HG03060 (cell line): ENCODE results near the gene RBPMS2.

Experiments
- ATAC-seq: cut with Tn5 transposase; IDR thresholded peaks from one replicate; pipeline ENCODE4 v1.9.1; 2021; ENCODE audit warnings: low read depth, moderate number of reproducible peaks; ENCODE audit not compliant: unreplicated experiment

The RBPMS2 gene

DNA sequence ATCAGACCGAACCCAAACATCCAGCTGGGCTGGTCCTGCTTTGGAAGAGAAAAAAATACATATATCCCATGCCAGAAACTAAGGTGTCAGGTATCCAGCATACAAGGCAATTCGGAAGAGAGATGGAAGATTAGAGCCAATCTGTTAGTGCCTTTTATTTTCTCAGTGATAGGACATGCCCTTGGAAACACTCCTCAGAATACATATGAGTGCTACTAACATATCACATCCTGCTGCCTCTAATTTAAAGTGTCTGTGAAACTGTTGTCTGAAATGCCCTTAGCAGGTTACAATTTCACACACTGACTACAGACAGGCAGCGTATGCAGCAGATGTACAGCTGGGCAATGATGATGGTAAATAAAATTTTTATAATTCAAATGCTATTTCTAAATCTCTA lies 78.9 kb downstream of the RBPMS2 start:
- ATAC-seq: no peak

DNA sequence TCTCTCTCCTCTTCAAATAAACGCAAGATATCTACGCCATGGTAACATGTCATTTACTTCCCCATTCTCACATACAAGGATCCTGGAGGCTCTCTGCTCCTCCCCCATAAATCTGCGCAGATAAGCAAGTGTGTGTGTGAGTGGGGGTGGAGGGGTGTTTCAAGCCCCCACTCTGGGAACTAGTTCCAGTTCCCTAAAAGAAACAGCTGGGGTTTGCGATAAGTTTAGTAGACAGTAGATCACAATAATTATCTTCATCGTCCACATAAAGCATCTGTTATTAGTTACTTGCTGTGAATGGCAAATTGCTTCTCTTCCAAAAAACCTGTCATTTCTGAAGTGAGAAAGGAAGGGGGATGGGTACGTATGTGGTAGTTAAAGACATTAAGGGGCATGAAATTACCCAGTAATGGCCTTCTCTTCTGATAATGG lies 79.8 kb downstream of the RBPMS2 start:
- no peak for ATAC-seq

DNA sequence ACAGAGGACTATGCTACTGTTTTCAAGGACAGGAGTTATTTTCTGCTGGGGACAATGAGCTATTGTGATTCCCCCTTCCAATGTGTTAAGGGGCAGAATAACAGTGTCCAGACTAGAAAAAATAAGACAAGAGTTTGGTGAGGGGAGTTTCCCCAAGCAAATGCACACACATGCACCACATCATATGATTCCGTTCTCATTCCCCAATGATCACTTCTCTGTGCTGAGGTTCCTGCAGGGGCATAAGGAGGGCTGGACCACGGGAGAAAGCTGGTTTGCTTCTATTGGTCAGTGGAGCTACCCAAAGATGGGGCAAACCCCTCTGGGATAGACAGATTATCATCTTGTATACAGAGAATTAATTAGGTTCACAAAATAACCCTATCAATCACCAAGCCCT lies 80.6 kb downstream of the RBPMS2 start:
- no peak for ATAC-seq

DNA sequence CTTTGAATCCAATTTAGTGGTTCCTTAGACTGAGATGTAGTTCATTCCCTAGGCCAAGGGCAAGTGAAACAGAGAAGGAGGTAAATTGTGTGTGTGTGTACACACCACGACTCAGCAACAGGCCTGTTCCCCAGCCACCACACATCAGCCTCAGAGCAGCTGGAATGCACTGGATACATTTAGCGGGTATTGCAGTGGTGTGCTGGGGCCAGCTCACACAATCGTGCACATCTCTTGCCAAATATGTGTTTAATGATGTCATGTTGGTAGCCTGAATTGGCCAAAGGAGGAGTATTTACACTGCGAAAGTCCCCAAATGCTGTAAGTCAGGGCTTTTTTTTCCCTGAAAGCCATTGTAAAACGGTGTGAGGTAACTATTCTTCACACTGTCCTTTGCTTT lies 82.3 kb downstream of the RBPMS2 start:
- ATAC-seq: no peak

DNA sequence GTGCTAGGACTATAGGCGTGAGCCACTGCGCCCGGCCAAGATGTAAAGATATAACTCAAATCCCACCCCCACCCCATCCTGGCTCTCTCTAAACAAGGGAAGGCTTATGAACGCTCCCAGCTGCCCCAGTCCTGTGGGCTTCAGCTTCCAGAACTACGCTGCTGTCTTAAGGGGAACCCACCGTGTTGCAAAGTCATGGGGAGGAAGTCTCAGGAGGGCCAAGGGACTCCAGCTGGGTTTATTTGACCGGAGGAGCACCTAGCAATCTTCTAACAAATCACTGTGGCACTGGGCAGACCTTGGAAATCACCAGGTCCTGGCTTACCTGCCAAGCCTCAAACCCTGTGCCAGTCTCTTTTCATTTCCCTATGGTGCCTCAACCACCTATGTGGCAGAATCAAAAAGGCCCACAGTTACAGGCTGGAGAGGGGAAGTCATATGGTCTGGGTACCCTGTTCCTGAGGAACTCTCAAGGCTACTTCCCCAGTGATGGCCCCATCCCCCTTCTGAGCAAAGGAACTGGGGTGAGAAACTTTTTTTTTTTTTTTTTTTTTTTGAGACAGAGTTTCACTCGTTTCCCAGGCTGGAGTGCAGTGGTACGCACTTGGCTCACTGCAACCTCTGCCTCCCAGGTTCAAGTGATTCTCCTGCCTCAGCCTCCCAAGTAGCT lies 83.4 kb downstream of the RBPMS2 start:
- no peak for ATAC-seq

DNA sequence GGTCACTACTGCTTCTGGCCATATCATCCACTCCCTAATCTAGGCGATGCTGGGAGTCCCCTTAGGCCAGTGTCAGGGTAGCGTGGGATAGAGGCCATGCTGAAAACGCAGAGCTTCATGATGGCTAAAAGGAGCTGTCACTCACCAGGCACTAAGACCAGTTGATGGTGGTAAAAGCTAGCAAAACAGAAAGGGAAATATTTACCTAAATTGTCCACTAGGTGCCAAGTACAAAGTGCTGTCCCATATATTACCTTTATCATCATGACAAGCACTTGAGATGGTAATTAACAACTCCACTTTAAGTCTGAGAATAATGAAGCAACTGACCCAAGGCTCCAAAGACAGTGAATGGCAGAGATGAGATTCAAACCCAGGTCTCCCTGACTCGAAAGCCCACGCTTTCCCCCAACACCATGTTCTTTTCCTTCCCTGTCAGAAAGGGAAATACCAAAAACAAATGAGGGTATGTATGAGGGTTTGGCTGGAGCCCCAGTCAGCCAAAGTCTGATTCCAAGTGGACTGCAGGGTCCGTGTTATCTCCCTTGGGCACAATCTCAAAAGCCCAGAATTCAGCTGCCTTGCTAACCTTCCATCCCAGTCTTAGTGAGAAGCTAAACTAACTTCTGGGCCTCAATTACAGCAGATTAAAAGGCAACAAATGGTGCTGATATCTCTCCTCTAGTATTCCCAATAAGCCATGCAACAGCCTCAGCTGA lies 84.7 kb downstream of the RBPMS2 start:
- ATAC-seq: no peak

DNA sequence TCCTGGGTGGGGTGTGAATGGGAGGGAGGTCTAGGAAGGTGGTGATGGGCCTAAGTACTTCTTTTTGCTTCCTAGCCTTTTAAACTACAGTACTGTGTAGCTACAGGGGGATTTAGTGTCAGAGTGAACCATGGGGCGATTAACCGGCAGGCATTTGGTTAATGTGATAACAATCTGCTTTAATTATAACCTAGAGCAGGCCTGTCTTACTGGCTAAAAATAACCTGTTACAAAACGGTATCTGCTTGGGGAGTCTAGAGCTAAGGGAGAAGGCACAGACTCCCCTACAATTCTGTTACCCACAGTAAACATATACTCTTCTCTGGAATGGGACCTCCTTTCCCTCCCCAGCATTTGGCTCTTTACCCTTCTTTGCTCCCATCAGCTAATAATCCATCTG lies 85.4 kb downstream of the RBPMS2 start:
- ATAC-seq: no peak
